Esophagus squamous epithelium (tissue), 5 donors: ENCODE results near the gene VTI1B. TPM values are rescaled to one million over a fixed set of nuclear protein-coding genes. Genes with fewer than 3 reads are reported as not detected.

Experiments used
- DNase-seq: peaks from one replicate; lab custom pipeline; 2025; lab: John Stamatoyannopoulos, UW
- H3K27ac ChIP-seq, 4 donors: fragments of 200-600 bp; sonication (generic); one replicate each; pipeline ENCODE4 v1.5.1; 2016 to 2019; ENCODE audit warnings: mild to moderate bottlenecking in 1 of 4
- H3K27me3 ChIP-seq, 4 donors: fragments of 200-600 bp; sonication (generic); 1 replicate in 3 of 4; 2 replicates in 1 of 4; pipeline versions ENCODE4 v1.5.1 to v1.6.0; 2017 to 2021; ENCODE audit warnings: antibody characterized with exemption in 1 of 4
- H3K36me3 ChIP-seq, 3 donors: fragments of 200-600 bp; sonication (generic); one replicate each; pipeline ENCODE4 v1.5.1; 2016 to 2019
- H3K4me1 ChIP-seq, 3 donors: fragments of 200-600 bp; sonication (generic); one replicate each; pipeline ENCODE4 v1.5.1; 2017 to 2019
- H3K4me3 ChIP-seq, 4 donors: fragments of 200-600 bp; sonication (generic); 1 replicate in 3 of 4; 2 replicates in 1 of 4; pipeline ENCODE4 v1.5.1; 2016 to 2019; ENCODE audit warnings: mild to moderate bottlenecking in 2 of 4, moderate library complexity in 1 of 4
- H3K9me3 ChIP-seq, 3 donors: fragments of 200-600 bp; sonication (generic); one replicate each; pipeline ENCODE4 v1.5.1; 2016 to 2019
- CTCF ChIP-seq, 6 experiments: fragments of 450-650 bp in 4 of 6; fragments of 200-600 bp in 2 of 6; sonication (generic) in 2 of 6; IDR thresholded peaks; one replicate each; pipeline ENCODE4 v1.5.1; 2016 to 2019; ENCODE audit warnings: antibody characterized with exemption in 6 of 6, mild to moderate bottlenecking in 4 of 6, moderate library complexity in 4 of 6
- POLR2A ChIP-seq, 4 donors: fragments of 450-650 bp; IDR thresholded peaks; one replicate each; pipeline ENCODE4 v1.6.1; 2017; ENCODE audit warnings: antibody characterized with exemption in 4 of 4, mild to moderate bottlenecking in 4 of 4, moderate library complexity in 3 of 4
- WGBS, 2 donors: methylation state at CpG; one replicate each; pipeline ENCODE4 v1.1.5; 2018; 5-methylcytosine and 5-hydroxymethylcytosine counted together
- intact Hi-C: fragments of 100-400 bp; cut with DNase I; formaldehyde crosslinking; loops from one replicate; pipeline ENCODE4 v1.15.0; 2022
- total RNA-seq, 4 donors: library from RNA; depleted of rRNA; stranded (reverse); fragments of >200 nt; gene quantifications; one replicate each; pipeline ENCODE4 v1.1.0, GENCODE V29; 2016
- donor health status: DM: yes; HTN: yes; CAD: no.

VTI1B gene
- total RNA-seq, 4 donors from 2014 or later = 41.3 to 57.7 (median 52.3) TPM

GRCh38 chr14:67623114-67623513 lies 51.3 kb downstream of the VTI1B start:
- H3K27ac ChIP-seq = peak overlapping the region; percentile 41 to 71 (median 68)
- no peaks in the 10 kb centered on the region for H3K27me3 ChIP-seq
- intact Hi-C loops = loop anchor here (10.0 kb wide), 1 partner anchor 82 kb away; the partner anchor contains the start of gene RDH12
- no peaks in the 10 kb centered on the region for H3K9me3 ChIP-seq
- H3K36me3 ChIP-seq = no peaks in the 10 kb centered on the region
- WGBS, 2 donors = 2 to 12% methylated on average over 2 of the region's 2 CpGs
- DNase-seq = no peak
- no peak overlapping the region for H3K4me3 ChIP-seq
- no peak for TF ChIP-seq CTCF (IDR thresholded peaks at IDR 0.05)
- TF ChIP-seq POLR2A (IDR thresholded peaks at IDR 0.05) = no peak
- peaks cover 0 to 41% (median 25%) of the 10 kb centered on the region in 3 donors for H3K4me1 ChIP-seq

GRCh38 chr14:67622675-67623074 lies 51.8 kb downstream of the VTI1B start:
- intact Hi-C loops = loop anchor here (10.0 kb wide), 1 partner anchor 82 kb away; the partner anchor contains the start of gene RDH12
- 56 to 67% methylated on average over 4 of the region's 4 CpGs for WGBS, 2 donors
- no peak for DNase-seq
- Histone ChIP-seq H3K4me3 (no peak overlapping the region), H3K27me3 (no peaks in the 10 kb centered on the region), H3K4me1 (peaks cover 0 to 41% (median 25%) of the 10 kb centered on the region in 3 donors), H3K36me3 (no peaks in the 10 kb centered on the region), H3K27ac (peak overlapping the region; percentile 41 to 71 (median 68)), H3K9me3 (no peaks in the 10 kb centered on the region)
- TF ChIP-seq POLR2A (IDR thresholded peaks at IDR 0.05) (no peak), CTCF (IDR thresholded peaks at IDR 0.05) (no peak)

GRCh38 chr14:67620217-67620785 lies 54.1 kb downstream of the VTI1B start:
- Histone ChIP-seq H3K27me3 (no peaks in the 10 kb centered on the region), H3K4me1 (peaks cover 0 to 41% (median 25%) of the 10 kb centered on the region in 3 donors), H3K27ac (peak overlapping the region; percentile 77 to 88 (median 84)), H3K4me3 (peak overlapping the region; percentile 50 to 88 (median 63)), H3K36me3 (no peaks in the 10 kb centered on the region), H3K9me3 (no peaks in the 10 kb centered on the region)
- no peak for TF ChIP-seq POLR2A (IDR thresholded peaks at IDR 0.05)
- intact Hi-C loops = loop anchor here (10.0 kb wide), 1 partner anchor 84 kb away; the partner anchor contains the start of gene RDH12
- DNase-seq = no peak
- 2 to 15% methylated on average over 13 to 14 of the region's 19 CpGs for WGBS, 2 donors

GRCh38 chr14:67619446-67620216 lies 54.8 kb downstream of the VTI1B start, which contains the start of gene ARG2:
TSS of gene ARG2 (plus strand) at chr14:67619920. CDS start at chr14:67619978, 58 bp downstream.
- Histone ChIP-seq H3K27ac (peak within 1 kb of the TSS; percentile 77 to 88 (median 84)), H3K4me3 (peak within 1 kb of the TSS; percentile 50 to 88 (median 63)), H3K9me3 (no peaks in the 10 kb centered on the region), H3K36me3 (no peaks in the 10 kb centered on the region), H3K4me1 (peaks cover 0 to 41% (median 25%) of the 10 kb centered on the region in 3 donors), H3K27me3 (no peaks in the 10 kb centered on the region)
- WGBS, 2 donors = 0 to 2% methylated on average over 1 to 17 of the region's 62 CpGs
- intact Hi-C loops = loop anchor here (10.0 kb wide), 2 partner anchors 45 to 85 kb away; partner anchors contain the start of gene RDH12
- TF ChIP-seq CTCF (IDR thresholded peaks at IDR 0.05) (peak in 1 of 6 experiments; percentile 6), POLR2A (IDR thresholded peaks at IDR 0.05) (peak in 2 of 4 donors; percentile 56 to 89)
- DNase-seq = peak; percentile 83

GRCh38 chr14:67618617-67619063 lies 55.8 kb downstream of the VTI1B start:
- peak overlapping the region in 3 of 4 donors; percentile 83 to 88 (median 86) for H3K27ac ChIP-seq
- no peaks in the 10 kb centered on the region for H3K36me3 ChIP-seq
- no peaks in the 10 kb centered on the region for H3K9me3 ChIP-seq
- H3K27me3 ChIP-seq = no peaks in the 10 kb centered on the region
- peaks cover 0 to 39% (median 24%) of the 10 kb centered on the region in 3 donors for H3K4me1 ChIP-seq
- intact Hi-C loops = loop anchor here (10.0 kb wide), 1 partner anchor 46 kb away; no protein-coding TSS in a partner anchor
- TF ChIP-seq POLR2A (IDR thresholded peaks at IDR 0.05) = no peak
- TF ChIP-seq CTCF (IDR thresholded peaks at IDR 0.05) = peak in 5 of 6 experiments; percentile 50 to 77 (median 64)
- DNase-seq = no peak
- H3K4me3 ChIP-seq = no peak overlapping the region
